ENCODE data around the gene NCAPG2.

The NCAPG2 gene

DNA sequence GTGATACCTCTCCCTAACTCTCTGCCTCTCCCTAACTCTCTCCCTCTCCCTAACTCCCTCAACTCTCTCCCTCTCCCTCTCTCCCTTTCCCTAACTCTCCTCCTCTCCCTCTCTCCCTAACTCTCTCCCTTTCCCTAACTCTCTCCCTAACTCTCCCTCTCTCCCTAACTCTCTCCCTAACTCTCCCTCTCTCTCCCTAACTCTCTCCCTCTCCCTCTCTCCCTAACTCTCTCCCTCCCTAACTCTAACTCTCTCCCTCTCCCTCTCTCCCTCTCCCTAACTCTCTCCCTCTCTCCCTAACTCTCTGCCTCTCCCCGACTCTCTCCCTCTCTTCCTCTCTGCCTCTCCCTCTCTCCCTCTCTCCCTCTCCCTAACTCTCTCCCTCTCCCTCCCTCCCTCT lies 115.0 kb downstream of the NCAPG2 start:
- no peak for DNase-seq

DNA sequence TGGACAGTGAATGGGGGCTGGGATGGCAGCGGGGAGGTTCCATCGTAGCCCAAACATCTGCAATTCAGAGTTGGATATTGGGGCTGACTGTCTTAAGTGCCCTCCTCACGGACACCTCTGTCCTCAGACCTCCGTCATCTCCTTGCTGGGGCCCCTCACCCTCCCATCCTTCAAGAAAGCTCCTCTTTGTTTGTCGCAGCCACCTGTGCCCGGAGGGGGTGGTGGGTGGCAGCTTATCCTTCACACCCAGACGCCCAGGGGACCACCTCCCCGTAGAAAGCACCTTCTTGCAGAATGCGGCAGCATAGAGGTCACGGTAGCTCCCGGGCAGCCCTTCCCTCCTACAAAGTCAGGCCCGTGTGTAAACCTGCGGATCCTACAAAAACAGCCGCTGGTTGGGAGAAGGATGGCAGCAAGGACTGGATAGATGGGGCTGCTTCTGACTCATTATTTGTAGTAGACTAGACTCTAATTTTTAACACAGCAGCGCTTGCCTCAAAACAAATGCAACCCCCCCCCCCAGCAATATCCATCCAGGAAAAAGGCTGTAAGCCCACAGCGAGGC lies 115.6 kb downstream of the NCAPG2 start:
- no peak for DNase-seq

DNA sequence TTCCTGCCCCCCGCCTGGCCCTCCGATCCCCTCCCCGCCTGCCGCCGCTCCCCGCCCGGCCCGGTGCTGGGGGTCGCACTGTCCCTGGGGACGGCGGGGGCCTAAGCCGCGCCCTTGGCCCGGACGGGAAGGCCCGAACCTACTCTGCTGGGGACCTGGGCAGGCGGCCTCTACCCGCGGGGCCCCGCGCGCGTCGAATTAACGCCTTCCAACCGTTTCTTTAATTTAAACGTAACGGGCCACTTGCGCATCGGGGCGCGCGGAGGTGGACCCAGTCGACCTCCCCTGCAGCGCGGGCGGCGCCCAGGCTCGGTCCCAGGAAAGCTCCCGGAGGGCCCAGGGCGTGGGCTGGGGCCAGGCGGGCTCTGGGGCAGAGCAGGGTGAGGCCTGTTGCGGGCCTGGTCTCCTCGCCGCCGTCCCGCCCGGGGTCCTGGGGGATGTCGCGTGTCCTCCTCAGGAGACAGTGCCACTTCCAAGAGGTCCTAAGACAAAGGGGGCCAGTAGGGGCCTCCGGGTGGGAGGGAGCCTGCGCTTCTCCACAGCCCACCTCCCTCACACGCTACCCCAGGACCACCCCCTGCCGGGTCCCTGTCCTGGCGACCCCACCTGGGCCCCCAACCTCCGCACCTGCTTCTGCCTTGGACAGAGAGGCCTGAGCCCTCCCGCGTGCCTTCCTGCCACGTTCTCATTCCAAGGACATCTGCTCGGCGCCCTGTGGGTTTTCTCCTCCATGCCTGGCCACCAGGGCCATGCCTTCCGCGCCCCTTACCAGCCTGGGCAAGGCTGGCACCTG lies 116.3 kb downstream of the NCAPG2 start:
- DNase-seq, result no peak

DNA sequence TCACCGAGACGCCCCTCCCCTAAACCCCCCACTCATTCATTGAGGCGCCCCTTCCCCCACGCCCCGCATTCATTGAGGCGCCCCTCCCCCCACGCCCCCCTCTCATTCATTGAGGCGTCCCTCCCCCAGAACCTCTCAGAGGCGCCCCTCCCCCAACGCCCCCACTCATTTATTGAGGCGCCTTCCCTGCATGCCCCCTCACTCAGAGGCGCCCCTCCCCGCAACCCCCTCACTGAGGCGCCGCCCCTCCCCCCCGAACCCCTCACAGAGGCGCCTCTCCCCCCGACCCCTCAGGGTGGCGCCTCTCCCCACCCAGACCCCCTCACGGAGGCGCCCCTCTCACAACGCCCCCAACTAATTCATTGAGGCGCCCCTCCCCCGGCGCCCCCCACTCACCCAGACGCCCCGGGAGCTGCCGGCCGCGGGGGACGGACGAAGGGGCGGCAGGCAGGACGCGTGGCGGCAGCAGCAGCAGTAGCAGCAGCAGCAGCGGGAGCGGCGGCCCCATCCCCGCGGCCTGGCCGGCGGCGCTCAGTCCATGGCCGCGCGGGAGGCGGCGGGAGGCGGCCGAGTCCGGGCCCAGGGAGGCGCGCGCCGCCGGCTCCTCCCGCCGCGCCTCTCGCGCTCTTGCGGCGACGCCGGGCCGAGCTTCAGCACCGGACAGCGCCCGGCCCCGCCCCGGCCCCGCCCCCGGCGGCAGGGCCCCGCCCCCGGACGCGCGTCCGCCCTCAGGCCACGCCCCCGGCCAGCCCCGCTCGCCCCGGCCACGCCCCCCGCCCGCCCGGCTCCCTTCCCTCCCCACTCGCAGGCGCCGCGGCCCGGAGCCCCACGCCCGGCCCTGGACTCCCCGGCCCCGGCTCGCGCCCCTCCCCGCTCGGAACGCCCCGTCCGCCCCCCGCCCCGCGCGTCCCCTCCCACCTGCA lies 117.2 kb downstream of the NCAPG2 start, which contains the start of gene PTPRN2:
PTPRN2 (minus strand) TSS at position 662 of the 923 bp plus-strand sequence.
- peak; percentile 65 for DNase-seq

DNA sequence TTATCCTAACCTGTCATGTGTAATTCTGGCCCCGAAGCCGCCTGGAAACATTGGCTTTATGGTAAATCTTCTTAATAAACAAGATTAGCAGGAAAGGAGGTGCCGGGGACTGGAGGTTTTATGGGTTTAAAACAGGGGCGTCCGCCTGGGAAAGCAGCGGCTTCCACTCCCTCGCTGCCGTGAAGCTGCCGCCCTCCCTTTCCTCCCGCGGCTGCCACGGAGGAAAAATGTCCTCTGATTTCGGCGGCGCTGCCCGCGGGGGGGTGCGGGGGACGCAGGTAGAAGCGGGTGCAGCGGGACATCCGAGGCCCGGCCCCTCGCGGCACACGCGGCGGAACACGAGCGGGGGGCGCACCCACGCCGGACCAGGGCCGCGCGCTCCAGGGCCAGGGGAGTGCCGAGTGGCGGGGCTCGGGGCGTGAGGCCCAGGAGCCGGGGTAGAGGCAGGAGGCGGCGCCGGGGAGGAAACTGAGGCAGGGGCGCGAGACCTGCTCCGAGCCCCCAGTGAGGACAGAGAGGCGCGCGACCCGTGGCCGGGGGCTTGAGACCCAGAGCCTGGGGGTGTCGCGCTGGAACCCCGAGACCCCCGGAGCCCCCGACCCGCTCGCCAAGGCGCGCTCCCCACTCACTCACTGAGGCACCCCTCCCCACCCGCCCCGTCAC lies 118.0 kb downstream of the NCAPG2 start:
- DNase-seq, result no peak

DNA sequence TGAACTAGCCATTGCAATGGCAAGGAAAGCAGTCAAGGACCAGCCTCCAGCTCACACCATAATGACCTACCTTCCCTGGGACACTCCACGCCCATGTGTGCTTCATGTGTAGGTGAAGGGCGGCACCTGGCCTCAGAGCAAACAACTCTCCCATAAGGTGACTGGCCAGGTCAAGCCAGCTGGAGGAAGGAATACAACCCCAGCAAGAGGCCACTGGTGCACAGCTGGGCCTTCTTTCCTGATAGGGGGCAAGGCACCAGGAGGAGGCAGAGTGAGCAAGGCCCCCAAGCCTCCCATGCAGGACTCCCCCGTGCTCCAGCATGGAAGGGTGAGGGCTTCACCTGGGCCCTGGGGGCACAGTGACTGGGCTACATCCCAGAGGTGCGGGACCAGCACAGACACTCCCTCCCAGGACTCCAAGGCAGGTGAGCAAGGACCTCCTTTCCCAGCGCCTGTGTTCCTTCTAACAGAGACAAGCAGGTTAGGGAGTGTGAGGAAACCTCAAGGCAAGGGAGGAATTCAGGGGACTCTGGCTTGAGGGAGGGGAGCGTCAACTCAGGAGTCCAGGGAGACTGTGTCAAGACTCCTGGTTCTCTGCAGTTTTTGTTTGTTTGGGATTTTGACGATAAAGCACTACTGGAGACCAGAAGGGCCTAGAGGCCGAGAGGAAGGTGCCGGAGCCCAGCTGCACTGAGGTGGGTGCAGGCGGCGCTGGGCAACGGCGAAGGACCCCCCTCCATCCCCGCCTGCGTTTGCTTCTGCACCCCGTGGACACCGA lies 118.7 kb downstream of the NCAPG2 start:
- DNase-seq, result no peak

DNA sequence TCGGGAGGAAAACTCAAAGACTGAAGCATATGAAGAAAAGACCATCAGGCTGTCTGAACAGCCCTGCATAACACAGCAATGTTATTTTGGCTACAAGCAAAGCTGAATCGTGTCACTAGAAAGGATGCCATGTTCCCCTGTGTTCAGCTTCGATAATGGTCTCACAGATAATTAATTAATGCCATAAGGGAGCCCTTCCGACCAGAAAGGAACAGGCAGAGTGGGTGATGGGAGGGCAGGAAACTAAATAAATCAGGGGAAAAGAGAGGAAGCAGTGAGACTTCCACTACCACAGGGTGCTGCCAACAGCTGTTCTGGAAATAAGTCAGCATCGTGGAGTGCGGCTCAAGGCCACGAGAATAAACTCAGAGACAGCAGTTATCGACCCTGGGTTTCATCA lies 120.2 kb downstream of the NCAPG2 start:
- DNase-seq, result no peak

DNA sequence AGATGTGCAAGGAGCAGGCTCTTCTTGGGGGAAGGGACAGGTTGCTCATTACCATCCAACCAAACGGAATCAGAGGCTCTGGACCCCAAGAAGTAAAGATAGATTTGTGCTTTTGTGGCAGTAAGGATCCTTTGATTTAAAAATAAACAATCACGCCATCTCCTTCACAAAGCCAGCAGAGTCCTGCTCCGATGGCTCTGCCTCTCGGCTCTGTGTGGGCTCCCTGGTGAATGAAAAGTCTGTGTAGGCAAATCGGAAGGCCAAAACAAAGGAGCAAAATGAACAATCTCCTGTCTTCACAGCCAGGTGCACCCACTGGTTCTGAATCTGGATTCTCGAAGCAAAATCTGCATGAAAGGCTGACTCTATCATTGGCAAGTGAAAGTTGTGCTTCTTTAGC lies 120.8 kb downstream of the NCAPG2 start:
- no peak for DNase-seq

DNA sequence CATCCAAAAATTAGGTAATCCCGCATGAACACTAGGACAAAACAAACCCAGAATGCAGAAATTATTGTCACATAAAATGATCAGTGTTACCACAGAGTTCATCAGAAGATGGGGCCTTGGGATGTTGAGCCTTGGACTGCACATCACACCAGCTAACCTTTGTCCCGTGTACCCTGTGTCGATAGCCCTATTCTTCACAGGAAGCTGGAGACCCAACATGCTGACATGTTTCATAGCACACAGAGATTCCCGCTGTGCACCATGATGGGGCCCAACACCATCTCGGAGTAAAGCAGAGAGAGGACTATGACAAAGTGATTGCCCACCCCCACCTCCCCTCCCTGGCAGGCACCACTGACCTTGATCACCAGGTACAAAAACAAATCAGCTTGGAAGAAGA lies 121.5 kb downstream of the NCAPG2 start:
- no peak for DNase-seq

DNA sequence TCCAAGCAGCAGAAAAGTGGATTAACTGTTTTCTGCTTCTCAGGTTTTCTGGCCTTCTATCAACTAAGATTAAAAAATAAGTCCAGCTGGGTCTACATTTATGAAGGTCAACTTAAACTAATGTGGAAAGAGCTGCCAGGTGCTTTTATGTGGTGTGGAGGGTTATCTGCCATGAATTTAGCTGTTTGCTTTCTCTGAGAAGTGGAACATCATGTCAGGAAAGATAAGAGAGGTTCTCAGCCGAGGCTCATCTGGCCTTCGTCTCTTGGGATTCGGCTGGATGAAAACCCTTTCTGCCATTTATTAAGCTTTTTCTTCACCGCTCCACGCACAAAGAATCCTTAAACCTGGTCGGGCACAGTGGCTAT lies 122.5 kb downstream of the NCAPG2 start:
- DNase-seq, result no peak

DNA sequence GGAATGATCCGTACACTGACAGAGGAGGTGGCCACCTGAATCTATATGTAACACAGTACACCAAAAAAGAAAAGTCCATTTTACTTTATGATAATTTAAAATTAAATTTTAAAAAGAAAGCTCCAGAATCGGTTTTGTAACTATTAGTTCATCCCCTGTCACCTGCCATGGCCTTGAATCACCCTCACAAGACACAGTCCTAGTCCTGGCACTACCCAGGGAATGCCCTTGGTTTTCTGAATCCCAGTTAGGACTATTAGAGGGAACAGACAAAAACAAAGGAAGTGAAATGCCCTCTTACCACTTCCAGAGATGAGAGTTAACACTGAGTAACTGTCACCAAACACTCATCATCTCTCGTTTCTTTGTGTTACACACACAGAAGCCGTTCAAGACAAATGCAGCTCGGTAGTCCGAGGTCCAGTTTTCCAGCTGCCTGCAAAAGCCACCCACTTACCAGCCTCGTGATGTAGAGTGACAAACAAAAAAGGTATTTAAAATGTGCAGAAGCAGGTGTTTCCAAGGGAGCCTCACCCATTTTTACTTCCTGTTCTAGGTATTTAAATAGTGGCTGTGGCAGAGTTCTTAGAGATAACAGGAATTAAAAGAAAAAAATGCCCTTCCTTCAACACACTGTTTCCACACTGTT lies 123.0 kb downstream of the NCAPG2 start:
- DNase-seq, result no peak
